IMR-90 (cell line): ENCODE results near the gene SLC16A14. TPM values are rescaled to one million over a fixed set of nuclear protein-coding genes. Genes with fewer than 3 reads are reported as not detected.

Experiments used
- ATAC-seq: fragments of 200-7000 bp; cut with Tn5 transposase; 2 replicates; pipeline ENCODE4 v1.9.1; 2020; ENCODE audit warnings: low read depth, mild to moderate bottlenecking, moderate library complexity
- BruUV-seq: library from RNA; stranded (reverse); fragments of 400-500 nt; replicated peaks from 2 replicates; lab custom pipeline; 2021; lab: Mats Ljungman, UMichigan
- CTCF ChIA-PET: fragments of 300-600 bp; formaldehyde crosslinking; extraction: SDS; loops from one replicate; lab custom pipeline; 2021; ENCODE audit warnings: antibody characterized with exemption; lab: Yijun Ruan, JAX
- POLR2A ChIA-PET: fragments of 300-600 bp; sonication (Branson Sonifier 250); formaldehyde crosslinking; loops from one replicate; lab custom pipeline; 2022; ENCODE audit warnings: antibody characterized with exemption; ENCODE audit not compliant: unreplicated experiment; lab: Charles Lee
- DNase-seq: peaks from one replicate; pipeline ENCODE4 v3.0.0; 2013
- H2AFZ ChIP-seq: replicated peaks from 2 replicates; pipeline ENCODE3; 2013; ENCODE audit warnings: low read length, mild to moderate bottlenecking; ENCODE audit not compliant: poor library complexity
- H2AK5ac ChIP-seq: 2 replicates; pipeline ENCODE4 v1.6.1; 2013; ENCODE audit warnings: low read depth, low read length, inconsistent platforms
- H2AK9ac ChIP-seq: replicated peaks from 2 replicates; pipeline ENCODE3; 2013; ENCODE audit warnings: mild to moderate bottlenecking, low read depth, low read length, moderate library complexity; ENCODE audit not compliant: poor library complexity
- H2BK120ac ChIP-seq: 2 replicates; pipeline ENCODE4 v1.6.1; 2013; ENCODE audit warnings: low read depth, low read length, inconsistent platforms
- H2BK15ac ChIP-seq: 3 replicates; pipeline ENCODE4 v1.6.1; 2013; ENCODE audit warnings: low read depth, low read length, inconsistent platforms
- H2BK20ac ChIP-seq: 2 replicates; pipeline ENCODE4 v1.6.1; 2013; ENCODE audit warnings: low read depth, mild to moderate bottlenecking, inconsistent platforms, low read length, moderate library complexity
- H2BK5ac ChIP-seq: 2 replicates; pipeline ENCODE4 v1.6.1; 2013; ENCODE audit warnings: mild to moderate bottlenecking, low read depth, low read length, inconsistent platforms; ENCODE audit not compliant: poor library complexity, severe bottlenecking
- H3K14ac ChIP-seq: replicated peaks from 2 replicates; pipeline ENCODE4 v1.6.1; 2013; ENCODE audit warnings: low read depth, low read length, inconsistent platforms
- H3K18ac ChIP-seq: 2 replicates; pipeline ENCODE4 v1.6.1; 2013; ENCODE audit warnings: low read depth, low read length, control low read depth
- H3K23ac ChIP-seq: 2 replicates; pipeline ENCODE4 v1.6.1; 2013; ENCODE audit warnings: low read depth, low read length, inconsistent platforms
- H3K27ac ChIP-seq: 2 replicates; pipeline ENCODE4 v1.5.1; 2013; ENCODE audit warnings: mild to moderate bottlenecking, control low read depth, low read length; ENCODE audit not compliant: insufficient read depth
- H3K27me3 ChIP-seq: 2 replicates; pipeline ENCODE4 v1.6.1; 2013; ENCODE audit warnings: low read length; ENCODE audit not compliant: control insufficient read depth, insufficient read depth
- H3K36me3 ChIP-seq: 2 replicates; pipeline ENCODE4 v1.6.1; 2013; ENCODE audit warnings: low read length, mixed read lengths; ENCODE audit not compliant: control insufficient read depth, insufficient read depth
- H3K4ac ChIP-seq: 2 replicates; pipeline ENCODE4 v1.6.1; 2013; ENCODE audit warnings: low read depth, low read length, inconsistent platforms
- H3K4me1 ChIP-seq: 2 replicates; pipeline ENCODE4 v1.6.1; 2013; ENCODE audit warnings: low read length, mixed read lengths; ENCODE audit not compliant: control insufficient read depth, insufficient read depth
- H3K4me2 ChIP-seq: 2 replicates; pipeline ENCODE4 v1.6.1; 2013; ENCODE audit warnings: low read depth, mild to moderate bottlenecking, control low read depth, low read length, moderate library complexity
- H3K4me3 ChIP-seq: 2 replicates; pipeline ENCODE4 v1.5.1; 2013; ENCODE audit warnings: low read depth, mild to moderate bottlenecking, control low read depth, low read length, moderate library complexity; ENCODE audit not compliant: insufficient read depth
- H3K56ac ChIP-seq: 2 replicates; pipeline ENCODE4 v1.6.1; 2013; ENCODE audit warnings: low read length, inconsistent platforms; ENCODE audit not compliant: insufficient read depth; ENCODE audit errors: extremely low read depth
- H3K79me1 ChIP-seq, 2 experiments: 2 replicates each; pipeline ENCODE4 v1.6.1; 2013; ENCODE audit warnings: low read length in 2 of 2, inconsistent platforms in 1 of 2, low read depth in 1 of 2
- H3K9ac ChIP-seq: 2 replicates; pipeline ENCODE4 v1.6.1; 2013; ENCODE audit warnings: low read depth, low read length, control low read depth
- H3K9me1 ChIP-seq: 2 replicates; pipeline ENCODE4 v1.6.1; 2013; ENCODE audit warnings: low read length, inconsistent platforms; ENCODE audit not compliant: insufficient read depth
- H3K9me3 ChIP-seq: 2 replicates; pipeline ENCODE4 v1.6.1; 2013; ENCODE audit warnings: low read length; ENCODE audit not compliant: control insufficient read depth, insufficient read depth
- H4K20me1 ChIP-seq: 2 replicates; pipeline ENCODE4 v1.6.1; 2013; ENCODE audit warnings: low read length, inconsistent platforms; ENCODE audit not compliant: insufficient read depth
- H4K5ac ChIP-seq: 2 replicates; pipeline ENCODE4 v1.6.1; 2013; ENCODE audit warnings: mild to moderate bottlenecking, low read depth, low read length, control low read depth
- H4K8ac ChIP-seq, 2 experiments: 2 replicates each; pipeline ENCODE4 v1.6.1; 2013; ENCODE audit warnings: low read depth in 2 of 2, low read length in 2 of 2, control low read depth in 1 of 2, inconsistent platforms in 1 of 2
- H4K91ac ChIP-seq: 2 replicates; pipeline ENCODE4 v1.6.1; 2013; ENCODE audit warnings: low read depth, low read length, inconsistent platforms; ENCODE audit not compliant: insufficient read depth
- CTCF ChIP-seq: conservative IDR thresholded peaks from 2 replicates; pipeline ENCODE4 v1.5.1; 2012; ENCODE audit warnings: mild to moderate bottlenecking, low read depth, low read length, improper control_type of control experiment
- RAD21 ChIP-seq: IDR thresholded peaks from 2 replicates; pipeline ENCODE4 v1.6.1; 2012; ENCODE audit warnings: low read length, improper control_type of control experiment
- WGBS, 2 experiments: methylation state at CpG; one replicate each; pipeline versions ENCODE4 v1.1.5 to v1.1.7; 2013; ENCODE audit warnings: missing lambda C conversion rate in 2 of 2; ENCODE audit not compliant: insufficient read length in 1 of 2; ENCODE audit errors: extremely low coverage in 2 of 2; 5-methylcytosine and 5-hydroxymethylcytosine counted together
- dilution Hi-C: fragments of 300-500 bp; cut with HindIII; formaldehyde crosslinking; loops from one replicate; pipeline ENCODE4 v1.14.3; 2018; ENCODE audit warnings: low sequenced_read_pairs; ENCODE audit not compliant: unreplicated experiment
- in situ Hi-C: fragments of 300-500 bp; cut with MboI; formaldehyde crosslinking; loops from 3 replicates; pipeline ENCODE4 v1.14.3; 2019; ENCODE audit warnings: low sequenced_read_pairs, inconsistent platforms, mixed read lengths
- intact Hi-C: fragments of 100-400 bp; cut with micrococcal nuclease; formaldehyde crosslinking; loops from 2 replicates; pipeline ENCODE4 v1.10.0; 2022
- polyA plus RNA-seq, 3 experiments: library from polyadenylated mRNA; depleted of rRNA; stranded (reverse); fragments of >200 nt; gene quantifications; 2 replicates each; pipeline ENCODE4 v1.2.3, GENCODE V29; 2012; ENCODE audit warnings: low replicate concordance in 1 of 3
- total RNA-seq: library from RNA; depleted of rRNA; stranded (reverse); fragments of >200 nt; gene quantifications from 2 replicates; pipeline ENCODE4 v1.2.3, GENCODE V29; 2012

Gene SLC16A14
- total and polyA plus RNA-seq, 2 of the 4 experiments (the other 2 are of a cell fraction) = 0.79 to 0.90 TPM

GRCh38 chr2:230097424-230097823 lies 28.7 kb upstream of the SLC16A14 start:
- Histone ChIP-seq H3K79me1 (no peaks in the 10 kb centered on the region), H3K27me3 (no peaks in the 10 kb centered on the region), H2AK5ac (no peak overlapping the region), H3K4me1 (no peaks in the 10 kb centered on the region), H3K56ac (no peak overlapping the region), H2AK9ac (no peak overlapping the region), H3K18ac (no peak overlapping the region), H4K20me1 (no peaks in the 10 kb centered on the region), H4K5ac (no peak overlapping the region), H4K91ac (peak overlapping the region; percentile 43; the same call in 1 of the 2 replicates), H4K8ac (peak overlapping the region in 1 of 2 experiments; percentile 33; a peak in 1 of 4 replicates), H2BK15ac (no peak overlapping the region), H2AFZ (no peak overlapping the region), H2BK5ac (no peak overlapping the region), H3K36me3 (no peaks in the 10 kb centered on the region), H3K27ac (no peak overlapping the region), H3K9ac (no peak overlapping the region), H3K23ac (no peak overlapping the region; the same call in 1 of the 2 replicates), H2BK120ac (no peak overlapping the region), H3K4me3 (no peak overlapping the region), H3K4me2 (no peak overlapping the region), H2BK20ac (peak overlapping the region; percentile 61; the same call in 1 of the 2 replicates), H3K14ac (no peak overlapping the region), H3K4ac (no peak overlapping the region), H3K9me1 (no peaks in the 10 kb centered on the region), H3K9me3 (no peaks in the 10 kb centered on the region)
- CTCF ChIA-PET = no interaction called here
- no peak for DNase-seq
- TF ChIP-seq CTCF (no peak), RAD21 (no peak)
- no peak for ATAC-seq
- POLR2A ChIA-PET = no interaction called here
- no TSS peak for BruUV-seq
- intact Hi-C loops (no loop called here), in situ Hi-C loops (no loop called here), dilution Hi-C loops (no loop called here)
- no CpG with 5 or more reads among the region's 3 CpGs for WGBS, 2 experiments
